ENCODE measurements around the gene ADAM19. TPM values are rescaled to one million over a fixed set of nuclear protein-coding genes. Genes with fewer than 3 reads are reported as not detected.
A peak's percentile ranks its signal among the peaks of the same experiment; 100 is the strongest.

Gene ADAM19
- total RNA-seq, result 1 to 10 TPM; 2.8 to 3.5 TPM

- H3K4me1 Mint-ChIP-seq, result peaks cover 30% of the 10 kb centered on the region
- DNase-seq, result peak; percentile 46
- peaks cover 66% of the 10 kb centered on the region for H3K27me3 Mint-ChIP-seq
- no peaks in the 10 kb centered on the region for H3K9me3 Mint-ChIP-seq
- no peaks in the 10 kb centered on the region for H3K36me3 Mint-ChIP-seq
- H3K27ac Mint-ChIP-seq, result no peak within 1 kb of the TSS
- H3K4me3 Mint-ChIP-seq, result peak within 1 kb of the TSS; percentile 84
Measured at GRCh38 chr5:157575381-157576020, at the start of gene ADAM19. ADAM19 (minus strand) TSS chr5:157575775; CDS start chr5:157575696, 79 bp downstream.

GRCh38 chr5:157624144-157624543 lies 48.6 kb upstream of the ADAM19 start:
- no peak for DNase-seq
- Mint-ChIP-seq H3K27me3 (peaks cover 21% of the 10 kb centered on the region), H3K4me3 (no peak overlapping the region), H3K27ac (no peak overlapping the region), H3K36me3 (peaks cover 9% of the 10 kb centered on the region), H3K4me1 (no peaks in the 10 kb centered on the region), H3K9me3 (peaks cover 12% of the 10 kb centered on the region)

- DNase-seq, result no peak
- no peak overlapping the region for H3K27ac Mint-ChIP-seq
- peaks cover 9% of the 10 kb centered on the region for H3K36me3 Mint-ChIP-seq
- H3K4me3 Mint-ChIP-seq, result no peak overlapping the region
- peaks cover 12% of the 10 kb centered on the region for H3K9me3 Mint-ChIP-seq
- no peaks in the 10 kb centered on the region for H3K4me1 Mint-ChIP-seq
- H3K27me3 Mint-ChIP-seq, result peaks cover 18% of the 10 kb centered on the region
Measured at GRCh38 chr5:157620776-157621175, 45.2 kb upstream of the ADAM19 start.

GRCh38 chr5:157618191-157618765 lies 42.7 kb upstream of the ADAM19 start:
- Mint-ChIP-seq H3K4me1 (peaks cover 6% of the 10 kb centered on the region), H3K4me3 (no peak overlapping the region), H3K27ac (no peak overlapping the region), H3K9me3 (peaks cover 12% of the 10 kb centered on the region), H3K36me3 (peaks cover 9% of the 10 kb centered on the region), H3K27me3 (peaks cover 24% of the 10 kb centered on the region)
- DNase-seq, result no peak

GRCh38 chr5:157616785-157617184 lies 41.2 kb upstream of the ADAM19 start:
- H3K9me3 Mint-ChIP-seq, result peaks cover 6% of the 10 kb centered on the region
- H3K36me3 Mint-ChIP-seq, result peaks cover 5% of the 10 kb centered on the region
- no peak for DNase-seq
- no peak overlapping the region for H3K4me3 Mint-ChIP-seq
- peaks cover 18% of the 10 kb centered on the region for H3K27me3 Mint-ChIP-seq
- H3K27ac Mint-ChIP-seq, result no peak overlapping the region
- H3K4me1 Mint-ChIP-seq, result peaks cover 7% of the 10 kb centered on the region

- DNase-seq, result no peak
- Mint-ChIP-seq H3K27ac (no peak overlapping the region), H3K4me1 (peaks cover 19% of the 10 kb centered on the region), H3K4me3 (no peak overlapping the region), H3K9me3 (no peaks in the 10 kb centered on the region), H3K36me3 (no peaks in the 10 kb centered on the region), H3K27me3 (peaks cover 9% of the 10 kb centered on the region)
Measured at GRCh38 chr5:157613385-157614245, 38.0 kb upstream of the ADAM19 start.

- no peak for DNase-seq
- Mint-ChIP-seq H3K36me3 (peaks cover 3% of the 10 kb centered on the region), H3K9me3 (peaks cover 2% of the 10 kb centered on the region), H3K4me1 (peaks cover 30% of the 10 kb centered on the region), H3K27ac (no peak overlapping the region), H3K27me3 (peaks cover 9% of the 10 kb centered on the region), H3K4me3 (no peak overlapping the region)
Measured at GRCh38 chr5:157612581-157612980, 37.0 kb upstream of the ADAM19 start.

GRCh38 chr5:157611571-157612476 lies 36.2 kb upstream of the ADAM19 start:
- Mint-ChIP-seq H3K27ac (no peak overlapping the region), H3K36me3 (peaks cover 3% of the 10 kb centered on the region), H3K4me1 (peaks cover 37% of the 10 kb centered on the region), H3K9me3 (peaks cover 2% of the 10 kb centered on the region), H3K4me3 (no peak overlapping the region), H3K27me3 (peaks cover 9% of the 10 kb centered on the region)
- no peak for DNase-seq

GRCh38 chr5:157610990-157611389 lies 35.4 kb upstream of the ADAM19 start:
- H3K36me3 Mint-ChIP-seq, result peaks cover 3% of the 10 kb centered on the region
- peaks cover 39% of the 10 kb centered on the region for H3K4me1 Mint-ChIP-seq
- H3K27me3 Mint-ChIP-seq, result peaks cover 9% of the 10 kb centered on the region
- H3K4me3 Mint-ChIP-seq, result no peak overlapping the region
- H3K27ac Mint-ChIP-seq, result no peak overlapping the region
- DNase-seq, result no peak
- peaks cover 2% of the 10 kb centered on the region for H3K9me3 Mint-ChIP-seq

GRCh38 chr5:157608972-157609565 lies 33.5 kb upstream of the ADAM19 start:
- H3K27me3 Mint-ChIP-seq, result no peaks in the 10 kb centered on the region
- DNase-seq, result no peak
- H3K9me3 Mint-ChIP-seq, result peaks cover 3% of the 10 kb centered on the region
- peaks cover 47% of the 10 kb centered on the region for H3K4me1 Mint-ChIP-seq
- H3K27ac Mint-ChIP-seq, result no peak overlapping the region
- H3K4me3 Mint-ChIP-seq, result no peak overlapping the region
- peaks cover 7% of the 10 kb centered on the region for H3K36me3 Mint-ChIP-seq

GRCh38 chr5:157607371-157608161 lies 32.0 kb upstream of the ADAM19 start:
- H3K27ac Mint-ChIP-seq, result peak overlapping the region; percentile 83
- peak overlapping the region; percentile 25 for H3K4me3 Mint-ChIP-seq
- peak; percentile 73 for DNase-seq
- peaks cover 13% of the 10 kb centered on the region for H3K36me3 Mint-ChIP-seq
- no peaks in the 10 kb centered on the region for H3K27me3 Mint-ChIP-seq
- peaks cover 56% of the 10 kb centered on the region for H3K4me1 Mint-ChIP-seq
- H3K9me3 Mint-ChIP-seq, result peaks cover 7% of the 10 kb centered on the region

- Mint-ChIP-seq H3K27ac (no peak overlapping the region), H3K4me3 (no peak overlapping the region), H3K4me1 (peaks cover 58% of the 10 kb centered on the region), H3K9me3 (peaks cover 10% of the 10 kb centered on the region), H3K27me3 (no peaks in the 10 kb centered on the region), H3K36me3 (peaks cover 19% of the 10 kb centered on the region)
- no peak for DNase-seq
Measured at GRCh38 chr5:157606046-157606445, 30.5 kb upstream of the ADAM19 start.

- DNase-seq, result peak; percentile 65
- H3K27ac Mint-ChIP-seq, result peak overlapping the region; percentile 77
- H3K36me3 Mint-ChIP-seq, result peaks cover 31% of the 10 kb centered on the region
- peaks cover 11% of the 10 kb centered on the region for H3K9me3 Mint-ChIP-seq
- peaks cover 69% of the 10 kb centered on the region for H3K4me1 Mint-ChIP-seq
- H3K4me3 Mint-ChIP-seq, result no peak overlapping the region
- H3K27me3 Mint-ChIP-seq, result no peaks in the 10 kb centered on the region
Measured at GRCh38 chr5:157603333-157604190, 28.0 kb upstream of the ADAM19 start.
